HepG2 (cell line): ENCODE results near the gene NUAK2. TPM values are rescaled to one million over a fixed set of nuclear protein-coding genes. Genes with fewer than 3 reads are reported as not detected.

Source experiments
- BORCS8-MEF2B ChIP-seq: sonication (generic); formaldehyde crosslinking; IDR thresholded peaks from 2 replicates; pipeline ENCODE4 v1.8.0; 2022; ENCODE audit warnings: mild to moderate bottlenecking, missing genetic modification reagents
- CBX5 ChIP-seq: sonication (generic); formaldehyde crosslinking; IDR thresholded peaks from 2 replicates; pipeline ENCODE4 v1.4.0; 2020; ENCODE audit warnings: missing genetic modification reagents, borderline replicate concordance
- CTCF ChIP-seq: sonication (generic); formaldehyde crosslinking; IDR thresholded peaks from 2 replicates; pipeline ENCODE4 v1.5.0; 2020; ENCODE audit warnings: mild to moderate bottlenecking, missing genetic modification reagents, moderate library complexity
- EP300 ChIP-seq, 3 experiments: sonication (generic) in 1 of 3; formaldehyde crosslinking in 1 of 3; IDR thresholded peaks; 2 replicates each; pipeline versions ENCODE4 v1.5.1 to v1.6.1; 2011 to 2020; ENCODE audit warnings: low read depth in 2 of 3, low read length in 2 of 3, borderline replicate concordance in 1 of 3, improper control_type of control experiment in 1 of 3, mild to moderate bottlenecking in 1 of 3, missing genetic modification reagents in 1 of 3, moderate library complexity in 1 of 3
- FOSL2 ChIP-seq: sonication (generic); formaldehyde crosslinking; IDR thresholded peaks from 2 replicates; pipeline ENCODE4 v1.4.0; 2020; ENCODE audit warnings: missing genetic modification reagents
- GATAD1 ChIP-seq: IDR thresholded peaks from 2 replicates; pipeline ENCODE4 v1.6.1; 2016; ENCODE audit warnings: missing genetic modification reagents, missing compliant biosample characterization
- GZF1 ChIP-seq: sonication (generic); formaldehyde crosslinking; IDR thresholded peaks from 2 replicates; pipeline ENCODE4 v1.5.1; 2020; ENCODE audit warnings: mild to moderate bottlenecking, missing genetic modification reagents
- PPARG ChIP-seq: conservative IDR thresholded peaks from 2 replicates; pipeline ENCODE4 v1.6.1; 2016; ENCODE audit warnings: missing biosample characterization, missing genetic modification reagents
- RAD21 ChIP-seq: fragments of 450-650 bp; formaldehyde crosslinking; IDR thresholded peaks from 2 replicates; pipeline ENCODE4 v1.5.0; 2020; ENCODE audit warnings: mild to moderate bottlenecking
- SMC3 ChIP-seq: IDR thresholded peaks from 2 replicates; pipeline ENCODE4 v1.6.1; 2011; ENCODE audit warnings: low read length, improper control_type of control experiment
- ZNF501 ChIP-seq: sonication (generic); formaldehyde crosslinking; IDR thresholded peaks from 2 replicates; pipeline ENCODE4 v1.5.1; 2020; ENCODE audit warnings: mild to moderate bottlenecking, moderate library complexity, missing genetic modification reagents
- ZNF614 ChIP-seq: IDR thresholded peaks from 2 replicates; pipeline ENCODE4 v1.6.1; 2018; ENCODE audit warnings: missing biosample characterization, missing genetic modification reagents, inconsistent platforms, borderline replicate concordance
- polyA plus RNA-seq, 8 experiments: library from polyadenylated mRNA; depleted of rRNA in 3 of 8; stranded (reverse) in 7 of 8; unstranded in 1 of 8; fragments of >200 nt; fragmentation: Illumina TruSeq in 4 of 8; extraction: Trizol in 4 of 8; gene quantifications; 2 replicates each; pipeline versions ENCODE4 v1.2.1 to v1.2.3, GENCODE V29; 2011 to 2016; ENCODE audit warnings: low read depth in 4 of 8, missing spikeins in 1 of 8, mixed read lengths in 1 of 8; ENCODE audit not compliant: insufficient read depth in 1 of 8
- total RNA-seq, 5 experiments: library from RNA; depleted of rRNA; stranded (reverse); fragments of >200 nt; fragmentation: Illumina TruSeq; extraction: Trizol; gene quantifications; 2 replicates each; pipeline ENCODE4 v1.2.3, GENCODE V29; 2016; ENCODE audit warnings: low read depth in 1 of 5

NUAK2 gene
- total and polyA plus RNA-seq, 2 of the 13 experiments (the other 11 are each of a cell fraction or from before 2014, with no cell fraction given), result 0.75 to 1.1 TPM

- TF ChIP-seq EP300 (IDR thresholded peaks at IDR 0.05; ENCODE audit: low read depth in 2 of 2, low read length in 2 of 2), result no peak
- TF ChIP-seq EP300 (CRISPR knock-in tag; IDR thresholded peaks at IDR 0.05; ENCODE audit: borderline replicate concordance), result 0 out of 2 replicates have a peak, but pooled peaks have one; percentile 16
- 0 out of 2 replicates have a peak, but pooled peaks have one; percentile 38 for TF ChIP-seq FOSL2
- peak; percentile 61; the same call in 1 of the 2 replicates for TF ChIP-seq ZNF614 (CRISPR knock-in tag)
- 0 out of 2 replicates have a peak, but pooled peaks have one; percentile 22 for TF ChIP-seq CBX5
- TF ChIP-seq GZF1 (CRISPR knock-in tag), result no peak
- 0 out of 2 replicates have a peak, but pooled peaks have one; percentile 5 for TF ChIP-seq GATAD1 (CRISPR knock-in tag)
- TF ChIP-seq RAD21 (CRISPR knock-in tag), result peak; percentile 89
- TF ChIP-seq BORCS8-MEF2B (CRISPR knock-in tag), result no peak
- 0 out of 2 replicates have a peak, but pooled peaks have one; percentile 23 for TF ChIP-seq PPARG (CRISPR knock-in tag)
- peak; percentile 93 for TF ChIP-seq CTCF (CRISPR knock-in tag)
- peak; percentile 99 for TF ChIP-seq SMC3
- TF ChIP-seq ZNF501 (CRISPR knock-in tag), result 0 out of 2 replicates have a peak, but pooled peaks have one; percentile 18
Measured at GRCh38 chr1:205325334-205325884, 3.9 kb upstream of the NUAK2 start (continued).
